WTC11 (cell line): ENCODE results near the gene A4GNT.

Experiments
- JUN ChIP-seq: sonication (generic); formaldehyde crosslinking; IDR thresholded peaks from 2 replicates; pipeline ENCODE4 v1.8.0; 2023; ENCODE audit warnings: mild to moderate bottlenecking, missing genetic modification reagents
- TF ChIP-seq, protein P1 (sequence below): sonication (generic); formaldehyde crosslinking; IDR thresholded peaks from 2 replicates; pipeline ENCODE4 v1.8.0; 2023; ENCODE audit warnings: mild to moderate bottlenecking, missing genetic modification reagents

DNA sequence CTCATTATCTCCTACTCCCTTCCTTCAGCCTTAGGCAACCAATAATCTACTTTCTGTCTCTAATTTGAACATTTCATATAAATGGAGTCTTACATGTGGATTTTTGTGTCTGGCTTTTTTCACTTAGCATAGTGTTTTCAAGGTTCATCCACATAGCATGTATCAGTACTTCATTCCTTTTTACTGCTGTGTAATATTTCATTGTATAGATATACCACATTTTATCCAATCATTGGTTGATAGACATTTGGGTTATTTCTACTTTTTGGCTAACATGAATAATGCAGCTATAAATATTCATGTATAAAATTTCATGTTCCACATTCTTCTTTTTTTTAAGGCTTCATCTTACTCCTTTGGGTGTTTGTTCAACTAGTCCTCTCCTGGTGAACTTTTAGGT is 22.3 kb upstream of the A4GNT start:
- TF ChIP-seq, protein P1, sequence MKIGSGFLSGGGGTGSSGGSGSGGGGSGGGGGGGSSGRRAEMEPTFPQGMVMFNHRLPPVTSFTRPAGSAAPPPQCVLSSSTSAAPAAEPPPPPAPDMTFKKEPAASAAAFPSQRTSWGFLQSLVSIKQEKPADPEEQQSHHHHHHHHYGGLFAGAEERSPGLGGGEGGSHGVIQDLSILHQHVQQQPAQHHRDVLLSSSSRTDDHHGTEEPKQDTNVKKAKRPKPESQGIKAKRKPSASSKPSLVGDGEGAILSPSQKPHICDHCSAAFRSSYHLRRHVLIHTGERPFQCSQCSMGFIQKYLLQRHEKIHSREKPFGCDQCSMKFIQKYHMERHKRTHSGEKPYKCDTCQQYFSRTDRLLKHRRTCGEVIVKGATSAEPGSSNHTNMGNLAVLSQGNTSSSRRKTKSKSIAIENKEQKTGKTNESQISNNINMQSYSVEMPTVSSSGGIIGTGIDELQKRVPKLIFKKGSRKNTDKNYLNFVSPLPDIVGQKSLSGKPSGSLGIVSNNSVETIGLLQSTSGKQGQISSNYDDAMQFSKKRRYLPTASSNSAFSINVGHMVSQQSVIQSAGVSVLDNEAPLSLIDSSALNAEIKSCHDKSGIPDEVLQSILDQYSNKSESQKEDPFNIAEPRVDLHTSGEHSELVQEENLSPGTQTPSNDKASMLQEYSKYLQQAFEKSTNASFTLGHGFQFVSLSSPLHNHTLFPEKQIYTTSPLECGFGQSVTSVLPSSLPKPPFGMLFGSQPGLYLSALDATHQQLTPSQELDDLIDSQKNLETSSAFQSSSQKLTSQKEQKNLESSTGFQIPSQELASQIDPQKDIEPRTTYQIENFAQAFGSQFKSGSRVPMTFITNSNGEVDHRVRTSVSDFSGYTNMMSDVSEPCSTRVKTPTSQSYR (CRISPR knock-in tag), result no peak
- no peak for TF ChIP-seq JUN
